SJCRH30 (cell line): ENCODE results near the gene RASSF4. TPM values are rescaled to one million over a fixed set of nuclear protein-coding genes. Genes with fewer than 3 reads are reported as not detected.
A peak's percentile ranks its signal among the peaks of the same experiment; 100 is the strongest.

Experiments used
- DNase-seq, 2 experiments: peaks; one replicate each; pipeline ENCODE4 v3.0.0-alpha.2; 2015 to 2020
- H3K27ac ChIP-seq: fragments of 250-450 bp; sonication (Bioruptor Pico); 2 replicates; pipeline ENCODE4 v1.5.1; 2020; ENCODE audit warnings: mild to moderate bottlenecking, moderate library complexity
- H3K27me3 ChIP-seq: fragments of 250-450 bp; sonication (Bioruptor Pico); 2 replicates; pipeline ENCODE4 v1.5.1; 2020; ENCODE audit warnings: mild to moderate bottlenecking, moderate library complexity
- H3K36me3 ChIP-seq: fragments of 250-450 bp; sonication (Bioruptor Pico); 2 replicates; pipeline ENCODE4 v1.5.1; 2020; ENCODE audit warnings: mild to moderate bottlenecking, moderate library complexity
- H3K4me1 ChIP-seq: fragments of 250-450 bp; sonication (Bioruptor Pico); 2 replicates; pipeline ENCODE4 v1.5.1; 2020; ENCODE audit warnings: mild to moderate bottlenecking, moderate library complexity
- H3K4me3 ChIP-seq: fragments of 250-450 bp; sonication (Bioruptor Pico); 2 replicates; pipeline ENCODE4 v1.5.1; 2020; ENCODE audit warnings: mild to moderate bottlenecking, moderate library complexity
- H3K9me3 ChIP-seq: fragments of 250-450 bp; sonication (Bioruptor Pico); replicated peaks from 2 replicates; pipeline ENCODE4 v1.5.1; 2020; ENCODE audit warnings: mild to moderate bottlenecking, moderate library complexity
- total RNA-seq: library from RNA; depleted of rRNA; stranded (reverse); fragments of >200 nt; shearing (Covaris generic); gene quantifications from 2 replicates; pipeline ENCODE4 v1.2.3, GENCODE V29; 2014

Gene RASSF4
- total RNA-seq, 1 experiment from 2014 or later: 22.0 TPM

DNA sequence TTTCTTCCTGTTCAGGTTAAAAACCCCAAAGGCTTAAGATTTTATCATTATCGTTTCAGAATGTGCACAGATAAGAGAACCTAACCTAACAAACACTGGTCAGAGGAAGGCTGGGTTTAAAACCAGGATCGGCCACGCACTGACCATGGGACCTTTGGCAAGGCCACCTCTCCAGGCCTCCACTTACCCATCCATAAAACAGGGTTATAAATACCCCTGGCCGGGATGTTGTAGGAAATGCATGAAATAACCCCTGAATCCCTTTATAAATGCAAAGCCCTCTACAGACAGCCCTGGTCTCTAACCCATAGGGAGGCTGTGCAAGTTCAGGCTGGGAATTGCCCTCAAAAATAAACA lies 18.6 kb downstream of the RASSF4 start:
- H3K4me3 ChIP-seq: no peak overlapping the region
- peaks cover 50% of the 10 kb centered on the region for H3K4me1 ChIP-seq
- DNase-seq: no peak
- H3K27me3 ChIP-seq: no peaks in the 10 kb centered on the region
- no peaks in the 10 kb centered on the region for H3K9me3 ChIP-seq
- H3K27ac ChIP-seq: peak overlapping the region; percentile 55
- no peaks in the 10 kb centered on the region for H3K36me3 ChIP-seq

DNA sequence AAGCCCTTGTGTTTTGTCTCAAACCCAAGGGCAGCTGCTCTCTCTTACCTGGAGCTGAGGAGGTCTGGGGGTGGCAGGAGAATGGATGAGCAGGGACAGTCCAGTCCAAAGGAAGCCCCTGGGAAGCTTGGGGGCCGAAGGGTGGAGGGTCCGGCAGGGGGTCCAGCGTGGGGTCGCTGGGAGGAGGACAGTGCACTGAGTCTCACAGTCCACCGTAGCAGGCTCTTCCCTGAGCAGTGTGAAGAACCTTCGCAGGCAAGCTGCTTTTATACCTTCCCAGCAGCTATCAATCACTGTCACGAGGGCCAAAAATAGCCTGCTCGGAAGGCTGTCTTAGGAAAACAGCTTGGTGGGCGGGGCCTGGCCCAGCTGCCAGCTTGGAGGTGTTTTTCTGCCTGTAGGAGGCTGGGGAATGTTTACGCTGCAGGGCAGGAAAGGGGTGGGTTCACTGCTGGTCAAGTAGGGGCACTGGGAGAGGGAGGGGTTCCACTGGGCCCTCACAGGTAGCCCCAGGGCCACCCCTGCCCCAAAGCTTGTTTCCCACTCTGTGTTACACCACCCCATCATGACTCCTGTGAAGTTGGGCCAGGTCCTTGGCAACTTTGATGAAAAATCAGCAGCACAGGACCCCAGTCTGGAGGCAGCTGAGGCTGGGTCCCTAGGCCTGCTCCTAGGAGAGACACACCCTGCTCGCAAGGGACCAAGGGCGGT lies 19.1 kb downstream of the RASSF4 start, which contains the start of gene DEPP1:
TSS of gene DEPP1 (minus strand) at position 240 of the 711 bp plus-strand sequence. CDS start 779 bp downstream, outside the sequence.
- Histone ChIP-seq H3K27ac (peak within 1 kb of the TSS; percentile 55), H3K9me3 (no peaks in the 10 kb centered on the region), H3K4me1 (peaks cover 46% of the 10 kb centered on the region), H3K36me3 (no peaks in the 10 kb centered on the region), H3K27me3 (no peaks in the 10 kb centered on the region), H3K4me3 (no peak within 1 kb of the TSS)
- DNase-seq: peak; percentile 77 to 81

DNA sequence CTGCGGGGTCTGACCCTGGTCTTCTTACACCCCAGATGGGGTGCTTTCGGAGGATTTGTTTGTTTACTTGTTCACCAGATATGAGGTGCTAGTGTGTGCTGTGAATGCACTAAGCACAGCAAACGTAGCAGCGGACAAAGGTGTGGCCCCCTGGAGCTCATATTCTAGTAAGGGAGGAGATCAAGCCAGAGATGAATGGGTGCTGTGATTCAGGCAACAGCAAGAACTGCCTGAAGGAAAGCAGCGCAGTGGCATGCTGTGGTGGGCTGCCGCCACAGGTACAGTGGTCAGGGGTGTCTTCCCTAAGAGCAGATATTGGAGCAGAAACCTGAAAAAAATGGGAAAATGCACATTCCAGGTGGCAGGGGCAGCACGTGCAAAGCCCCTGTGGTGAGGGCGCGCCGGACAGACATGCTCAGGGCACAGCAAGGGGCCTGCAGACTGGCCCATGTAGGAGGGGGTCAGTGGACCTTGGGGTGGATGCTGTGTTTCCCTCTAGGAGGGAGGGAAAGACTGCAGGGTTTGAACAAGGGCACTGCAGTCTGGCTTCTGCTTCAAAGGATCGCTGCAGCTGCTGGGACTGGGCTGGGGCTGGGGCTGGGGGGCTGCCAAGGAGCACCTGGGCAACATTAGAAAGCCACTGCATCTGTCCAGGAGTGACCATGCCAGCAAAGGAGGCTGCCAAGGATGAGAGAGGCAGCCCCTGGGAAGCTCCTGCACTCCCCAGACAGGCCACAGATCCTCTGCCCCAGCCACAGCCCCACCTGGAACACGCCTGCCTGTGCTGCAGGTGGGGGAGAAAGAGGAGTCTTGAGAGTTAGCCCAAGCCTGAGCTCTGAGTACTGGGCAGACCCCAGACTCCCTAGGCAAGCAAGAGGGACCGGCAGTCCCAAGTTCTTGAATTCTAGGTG lies 19.9 kb downstream of the RASSF4 start:
- no peak for DNase-seq
- H3K9me3 ChIP-seq: no peaks in the 10 kb centered on the region
- peak overlapping the region; percentile 55 for H3K27ac ChIP-seq
- no peaks in the 10 kb centered on the region for H3K27me3 ChIP-seq
- no peaks in the 10 kb centered on the region; the same call in 1 of the 2 replicates for H3K36me3 ChIP-seq
- H3K4me3 ChIP-seq: no peak overlapping the region
- peaks cover 46% of the 10 kb centered on the region for H3K4me1 ChIP-seq

DNA sequence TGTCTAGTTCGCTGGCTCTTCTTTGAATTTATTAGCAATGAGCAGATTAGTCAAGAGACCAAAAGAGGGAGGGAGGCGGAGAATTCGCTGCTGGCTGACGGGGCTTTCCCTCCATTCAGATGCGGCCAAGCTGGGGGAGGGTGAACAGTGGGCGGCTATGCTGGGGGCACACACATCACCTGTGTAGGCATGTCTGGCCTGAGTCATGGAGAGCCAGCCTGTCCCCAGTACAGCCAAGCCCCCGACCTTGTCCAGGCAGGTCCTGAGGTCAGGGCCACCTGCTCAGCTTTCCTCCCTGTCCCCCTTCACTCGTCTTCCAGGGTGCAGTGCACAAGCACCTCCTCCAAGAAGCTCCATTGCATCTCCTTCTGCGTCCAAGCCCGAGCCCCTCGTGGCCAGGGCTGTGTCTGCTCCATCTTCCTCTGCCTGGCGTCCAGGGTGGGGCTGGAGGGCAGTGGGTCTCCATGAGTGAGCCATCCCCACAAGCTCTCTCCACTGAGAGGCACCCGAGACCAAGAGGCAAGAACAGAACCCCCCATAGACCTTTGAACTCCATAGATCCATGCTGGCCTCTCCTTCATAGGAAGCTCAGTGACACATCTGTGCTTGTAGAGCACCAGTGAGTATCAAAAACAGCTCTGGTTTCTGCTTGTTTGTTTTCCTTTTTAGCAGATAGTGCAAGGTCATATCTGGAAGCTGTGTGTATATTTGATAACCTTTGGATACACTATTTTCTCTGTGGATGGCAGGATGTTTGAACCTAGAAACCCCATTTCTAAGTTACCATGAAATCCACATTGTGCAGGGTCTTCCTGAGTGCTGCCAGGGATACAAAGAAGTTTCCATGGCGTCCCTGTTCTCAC lies 20.9 kb downstream of the RASSF4 start:
- Histone ChIP-seq H3K4me1 (peaks cover 46% of the 10 kb centered on the region), H3K36me3 (no peaks in the 10 kb centered on the region; the same call in 1 of the 2 replicates), H3K9me3 (no peaks in the 10 kb centered on the region), H3K27me3 (no peaks in the 10 kb centered on the region), H3K4me3 (no peak overlapping the region), H3K27ac (peak overlapping the region; percentile 82)
- DNase-seq: no peak

DNA sequence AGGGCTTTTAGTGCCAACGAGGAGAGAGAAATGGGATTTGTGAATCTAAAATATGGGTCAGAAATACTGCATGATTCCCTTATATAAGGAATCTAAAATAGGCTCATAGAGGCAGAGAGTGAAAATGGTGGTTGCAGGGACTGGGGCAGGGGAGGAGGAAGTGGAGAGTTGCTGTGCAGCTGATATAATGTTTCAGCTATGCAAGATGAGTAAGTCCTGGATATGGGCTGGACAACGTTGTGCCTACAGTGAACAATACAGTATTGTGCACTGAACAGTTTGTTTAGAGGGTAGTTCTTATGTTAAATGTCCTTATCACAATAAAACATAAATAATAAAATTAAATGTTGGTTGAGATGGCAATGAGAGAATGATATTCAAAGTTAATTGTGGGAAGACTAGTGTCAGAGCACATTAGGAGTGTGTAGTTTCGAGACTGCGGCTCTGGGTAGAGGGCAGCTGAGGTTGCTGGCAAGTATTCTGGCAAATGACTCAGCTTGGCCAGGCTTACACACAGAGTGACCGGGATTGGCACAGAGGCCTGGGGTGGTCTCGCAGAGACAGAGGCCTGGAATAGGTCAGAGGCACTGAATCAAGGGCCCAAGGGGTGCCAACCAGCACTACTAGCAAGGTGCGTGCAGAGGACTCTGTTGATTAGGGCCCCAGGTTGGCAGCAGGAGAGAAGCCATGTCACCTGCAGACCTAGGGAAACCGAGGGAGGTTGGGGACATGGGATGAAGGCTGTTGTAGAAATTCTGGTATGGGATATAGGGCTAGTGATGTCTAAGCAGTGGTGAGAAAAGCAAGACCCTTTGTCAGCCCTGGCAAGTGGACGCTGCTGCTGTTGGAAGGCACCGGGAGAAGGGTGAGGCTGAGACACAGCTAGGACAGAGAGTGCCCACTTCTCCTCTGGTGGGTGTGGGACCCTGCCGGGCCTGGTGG lies 21.8 kb downstream of the RASSF4 start:
- Histone ChIP-seq H3K9me3 (no peaks in the 10 kb centered on the region), H3K27ac (peak overlapping the region; percentile 82), H3K4me3 (no peak overlapping the region), H3K36me3 (no peaks in the 10 kb centered on the region; the same call in 1 of the 2 replicates), H3K27me3 (no peaks in the 10 kb centered on the region), H3K4me1 (peaks cover 39% of the 10 kb centered on the region)
- peak; percentile 49 to 63 for DNase-seq

DNA sequence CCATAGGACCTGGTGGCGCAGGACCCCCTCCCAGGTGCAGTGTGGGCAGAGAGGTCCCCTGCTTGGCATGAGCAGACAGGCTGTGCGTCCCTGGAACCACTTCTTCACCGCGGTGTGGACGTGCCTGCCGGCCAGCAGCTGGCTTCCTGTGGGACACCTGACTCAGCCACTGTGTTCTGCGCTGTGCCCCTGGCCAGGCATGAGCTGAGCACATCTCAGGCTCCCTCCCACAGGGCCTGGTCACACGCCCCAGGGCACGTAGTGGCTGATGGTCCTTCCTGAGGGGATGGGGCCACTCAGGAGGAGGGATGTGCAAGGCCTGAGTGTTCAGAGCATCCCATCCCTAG lies 22.5 kb downstream of the RASSF4 start:
- H3K36me3 ChIP-seq: no peaks in the 10 kb centered on the region; the same call in 1 of the 2 replicates
- H3K4me1 ChIP-seq: peaks cover 39% of the 10 kb centered on the region
- no peak for DNase-seq
- H3K9me3 ChIP-seq: no peaks in the 10 kb centered on the region
- no peak overlapping the region for H3K4me3 ChIP-seq
- peak overlapping the region; percentile 82 for H3K27ac ChIP-seq
- H3K27me3 ChIP-seq: no peaks in the 10 kb centered on the region

DNA sequence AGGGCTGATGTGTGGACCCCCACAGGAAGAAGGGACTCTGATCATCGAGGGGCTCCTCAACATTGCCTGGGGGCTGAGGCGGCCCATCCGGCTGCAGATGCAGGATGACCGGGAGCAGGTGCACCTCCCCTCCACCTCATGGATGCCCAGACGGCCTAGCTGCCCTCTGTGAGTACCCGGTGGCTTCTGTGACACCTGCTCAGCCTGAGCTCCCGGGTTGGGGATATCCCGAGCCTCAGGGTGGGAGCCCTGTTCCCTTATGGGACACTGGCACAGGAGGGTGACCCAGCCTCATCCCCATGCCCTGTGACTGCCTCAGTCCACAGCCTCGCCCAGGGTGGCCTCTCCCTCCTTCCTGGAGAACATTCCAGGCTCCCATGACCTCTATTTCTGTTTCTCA lies 22.9 kb downstream of the RASSF4 start:
- no peak for DNase-seq

DNA sequence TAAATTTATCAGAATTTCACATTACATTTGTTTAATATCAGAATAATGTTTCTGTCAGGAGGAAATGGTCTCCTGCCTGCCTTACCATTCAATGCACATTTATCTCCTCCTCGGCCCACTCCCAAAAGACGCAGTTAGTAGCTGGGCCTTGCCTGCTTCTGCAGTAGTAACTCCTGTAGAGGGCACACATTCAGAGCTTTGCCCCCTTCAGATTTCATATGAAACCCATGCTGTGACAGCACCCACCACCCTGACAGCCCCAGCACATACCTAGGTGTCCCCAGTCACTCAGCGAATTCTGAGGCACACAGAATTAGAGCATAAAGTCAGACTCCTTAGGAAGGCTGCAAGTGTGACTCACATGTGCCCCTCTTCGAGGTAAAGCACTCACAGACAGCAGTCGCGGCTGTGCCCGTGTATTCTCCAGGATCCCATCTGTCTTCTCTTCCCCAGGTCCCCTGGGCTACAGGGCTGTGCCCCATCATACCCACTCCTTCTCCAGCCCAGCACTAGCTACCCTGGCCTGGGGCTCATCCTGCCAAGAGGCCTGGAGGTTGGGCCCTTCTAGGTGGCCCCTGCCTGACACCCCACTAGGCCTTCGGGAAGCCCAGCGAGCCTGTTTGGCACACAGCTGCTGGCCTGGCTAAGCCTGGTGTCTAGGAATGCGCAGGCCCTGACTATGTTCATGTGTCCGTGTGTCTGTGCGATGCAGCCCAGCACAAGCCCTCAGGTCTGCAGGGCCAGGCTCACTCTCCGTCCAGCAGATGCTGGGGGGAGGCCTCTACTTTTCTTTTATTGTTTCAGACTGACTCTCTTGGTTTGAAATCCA lies 23.7 kb downstream of the RASSF4 start:
- Histone ChIP-seq H3K9me3 (no peaks in the 10 kb centered on the region), H3K27ac (no peak overlapping the region), H3K4me3 (no peak overlapping the region), H3K36me3 (no peaks in the 10 kb centered on the region; the same call in 1 of the 2 replicates), H3K27me3 (no peaks in the 10 kb centered on the region), H3K4me1 (peaks cover 37% of the 10 kb centered on the region)
- DNase-seq: no peak

More for the DNA sequence above, 22.9 kb downstream of the RASSF4 start:
- Histone ChIP-seq H3K36me3 (no peaks in the 10 kb centered on the region; the same call in 1 of the 2 replicates), H3K4me3 (no peak overlapping the region), H3K27ac (no peak overlapping the region; the same call in 1 of the 2 replicates), H3K9me3 (no peaks in the 10 kb centered on the region), H3K4me1 (peaks cover 39% of the 10 kb centered on the region), H3K27me3 (no peaks in the 10 kb centered on the region)

DNA sequence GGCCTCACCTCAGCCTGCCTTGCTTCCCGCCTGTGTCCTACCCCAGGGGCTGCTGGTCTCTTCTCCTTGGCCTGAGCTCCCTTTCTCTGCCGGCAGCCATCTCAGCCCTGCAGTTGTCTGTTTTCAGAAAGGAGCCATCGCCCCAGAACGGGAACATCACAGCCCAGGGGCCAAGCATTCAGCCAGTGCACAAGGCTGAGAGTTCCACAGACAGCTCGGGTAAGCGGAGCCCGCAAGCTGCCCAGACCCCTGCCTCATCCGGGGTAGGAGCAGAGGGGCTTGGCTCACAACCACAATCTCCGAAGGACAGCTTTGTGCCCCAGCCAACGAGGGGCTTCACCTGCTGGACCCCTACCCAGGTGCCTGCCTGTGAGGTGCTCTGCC lies 24.3 kb downstream of the RASSF4 start:
- no peak overlapping the region for H3K27ac ChIP-seq
- no peaks in the 10 kb centered on the region for H3K27me3 ChIP-seq
- H3K9me3 ChIP-seq: no peaks in the 10 kb centered on the region
- H3K4me3 ChIP-seq: no peak overlapping the region
- no peak for DNase-seq
- H3K36me3 ChIP-seq: no peaks in the 10 kb centered on the region; the same call in 1 of the 2 replicates
- H3K4me1 ChIP-seq: peaks cover 31% of the 10 kb centered on the region

DNA sequence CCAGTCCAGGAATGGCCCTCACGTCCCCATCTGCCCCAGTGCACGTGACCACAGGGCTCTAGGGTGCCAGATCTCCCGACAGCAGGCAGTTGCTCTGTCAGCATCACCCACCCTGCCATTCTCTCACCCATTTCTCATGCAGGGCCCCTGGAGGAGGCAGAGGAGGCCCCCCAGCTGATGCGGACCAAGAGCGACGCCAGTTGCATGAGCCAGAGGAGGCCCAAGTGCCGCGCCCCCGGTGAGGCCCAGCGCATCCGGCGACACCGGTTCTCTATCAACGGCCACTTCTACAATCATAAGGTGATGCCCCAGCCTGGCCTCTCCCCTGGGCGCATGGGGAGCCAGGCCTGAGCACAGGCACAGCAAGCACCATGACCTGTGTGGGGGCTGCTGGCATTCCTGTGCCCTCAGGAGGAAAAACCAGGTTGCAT lies 25.1 kb downstream of the RASSF4 start:
- Histone ChIP-seq H3K9me3 (no peaks in the 10 kb centered on the region), H3K4me1 (peaks cover 23% of the 10 kb centered on the region), H3K27me3 (no peaks in the 10 kb centered on the region), H3K36me3 (no peaks in the 10 kb centered on the region; the same call in 1 of the 2 replicates), H3K27ac (no peak overlapping the region), H3K4me3 (no peak overlapping the region)
- DNase-seq: no peak

DNA sequence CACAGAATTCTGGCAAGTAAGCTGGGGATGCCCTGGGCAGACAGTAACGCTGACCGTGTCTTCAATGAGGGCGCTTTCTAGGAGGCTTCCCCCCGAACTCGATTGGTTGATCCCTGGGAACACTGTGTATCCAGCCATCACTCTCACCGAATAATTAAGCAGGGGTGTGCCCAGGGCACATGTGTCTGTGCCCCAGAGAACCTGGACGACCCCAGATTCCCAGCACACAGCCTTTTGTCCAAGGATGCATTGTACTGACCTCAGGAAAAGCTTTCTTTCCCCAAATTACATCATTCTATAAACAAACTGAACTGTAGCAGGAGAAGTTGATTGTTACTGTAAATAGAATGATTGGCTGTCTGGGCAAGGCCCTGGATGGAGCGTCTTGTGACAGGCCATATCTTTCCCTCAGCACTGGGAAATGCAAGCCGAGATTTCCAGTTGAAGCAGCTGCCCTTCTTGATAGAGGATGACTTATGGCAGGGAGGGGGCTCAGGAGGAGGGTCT lies 25.6 kb downstream of the RASSF4 start:
- DNase-seq: no peak
- Histone ChIP-seq H3K9me3 (no peaks in the 10 kb centered on the region), H3K36me3 (no peaks in the 10 kb centered on the region; the same call in 1 of the 2 replicates), H3K27me3 (no peaks in the 10 kb centered on the region), H3K27ac (no peak overlapping the region), H3K4me3 (no peak overlapping the region), H3K4me1 (peaks cover 18% of the 10 kb centered on the region)

DNA sequence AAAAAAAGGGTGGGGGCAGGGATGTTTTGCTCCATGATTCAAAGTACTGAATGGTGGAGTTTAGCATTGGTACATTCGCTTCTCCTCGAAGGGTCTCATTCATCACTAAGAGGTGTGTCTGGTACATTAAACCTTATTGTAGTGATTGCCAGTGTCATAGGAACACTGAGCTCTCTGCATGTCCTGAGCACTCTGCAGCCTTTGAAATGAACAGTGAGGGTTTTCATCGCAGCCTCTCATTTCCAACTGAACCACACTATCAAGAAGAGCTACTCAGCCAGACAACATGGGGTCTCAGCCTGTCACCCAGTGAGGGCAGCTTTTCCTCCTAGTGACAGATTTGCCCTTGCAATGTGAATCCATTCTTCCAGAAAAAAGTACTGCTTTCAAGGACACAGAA lies 26.6 kb downstream of the RASSF4 start:
- no peaks in the 10 kb centered on the region for H3K27me3 ChIP-seq
- H3K4me1 ChIP-seq: peaks cover 8% of the 10 kb centered on the region
- H3K27ac ChIP-seq: no peak overlapping the region
- H3K9me3 ChIP-seq: no peaks in the 10 kb centered on the region
- no peak for DNase-seq
- no peaks in the 10 kb centered on the region; the same call in 1 of the 2 replicates for H3K36me3 ChIP-seq
- no peak overlapping the region for H3K4me3 ChIP-seq

DNA sequence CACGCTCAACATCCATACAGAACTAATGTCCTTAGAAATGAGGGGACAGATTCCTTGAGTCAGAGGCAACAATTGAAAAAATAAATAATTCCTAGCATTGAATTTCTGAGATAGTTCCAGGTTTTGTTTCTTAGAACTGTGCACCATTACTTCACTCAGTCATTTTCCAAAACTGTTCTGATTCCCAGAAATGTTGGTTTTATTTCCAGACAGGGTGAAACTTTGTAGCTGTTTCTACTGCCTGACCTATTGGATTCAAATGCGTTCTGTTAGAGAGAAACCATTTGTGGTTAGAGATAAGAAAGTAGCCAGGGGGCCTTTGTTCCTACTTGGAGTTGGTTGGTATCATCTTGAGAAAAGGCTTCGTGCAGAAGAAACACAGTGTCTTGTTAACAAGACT lies 27.1 kb downstream of the RASSF4 start:
- Histone ChIP-seq H3K4me3 (no peak overlapping the region), H3K9me3 (no peaks in the 10 kb centered on the region), H3K36me3 (no peaks in the 10 kb centered on the region; the same call in 1 of the 2 replicates), H3K27me3 (no peaks in the 10 kb centered on the region), H3K27ac (no peak overlapping the region), H3K4me1 (peaks cover 3% of the 10 kb centered on the region)
- DNase-seq: no peak
